Sigmoid colon (tissue), 4 donors: ENCODE data around the gene C16orf92.

ENCODE experiments used
- POLR2A ChIP-seq, 2 donors: fragments of 450-650 bp; IDR thresholded peaks; one replicate each; pipeline ENCODE4 v1.6.1; 2016; ENCODE audit warnings: antibody characterized with exemption in 2 of 2, mild to moderate bottlenecking in 2 of 2, moderate library complexity in 2 of 2
- POLR2AphosphoS5 ChIP-seq, 4 donors: sonication (generic); formaldehyde crosslinking; IDR thresholded peaks; one replicate each; pipeline ENCODE4 v1.6.1; 2017; ENCODE audit warnings: antibody characterized with exemption in 4 of 4

DNA sequence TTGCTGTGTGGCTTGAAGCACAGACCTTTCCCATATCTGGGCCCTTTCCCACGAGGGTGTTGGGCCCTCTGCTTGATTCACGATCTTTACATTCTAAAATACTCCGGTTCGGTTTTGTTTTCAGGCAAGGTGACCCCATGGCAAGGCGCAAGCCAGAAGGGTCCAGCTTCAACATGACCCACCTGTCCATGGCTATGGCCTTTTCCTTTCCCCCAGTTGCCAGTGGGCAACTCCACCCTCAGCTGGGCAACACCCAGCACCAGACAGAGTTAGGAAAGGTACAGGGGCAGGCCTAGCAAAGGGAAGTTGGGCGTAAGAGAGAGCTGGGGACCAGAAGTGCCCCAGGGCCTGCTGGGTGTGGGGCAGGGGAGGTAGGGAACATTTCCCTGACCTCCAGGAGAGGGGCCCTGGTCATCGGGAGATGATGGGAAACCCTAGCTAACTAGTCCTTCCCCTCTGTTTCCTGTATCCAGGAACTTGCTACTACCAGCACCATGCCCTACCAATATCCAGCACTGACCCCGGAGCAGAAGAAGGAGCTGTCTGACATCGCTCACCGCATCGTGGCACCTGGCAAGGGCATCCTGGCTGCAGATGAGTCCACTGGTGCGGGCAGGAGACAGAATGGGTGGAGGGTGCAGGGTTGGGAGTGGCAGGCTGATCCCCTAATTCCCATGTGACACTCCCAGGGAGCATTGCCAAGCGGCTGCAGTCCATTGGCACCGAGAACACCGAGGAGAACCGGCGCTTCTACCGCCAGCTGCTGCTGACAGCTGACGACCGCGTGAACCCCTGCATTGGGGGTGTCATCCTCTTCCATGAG lies 44.0 kb downstream of the C16orf92 start:
- TF ChIP-seq POLR2A (IDR thresholded peaks at IDR 0.05) (no peak), POLR2AphosphoS5 (IDR thresholded peaks at IDR 0.05) (no peak)
